WTC11 (cell line): ENCODE results near the gene MAN2B1. TPM values are rescaled to one million over a fixed set of nuclear protein-coding genes. Genes with fewer than 3 reads are reported as not detected.

Source experiments
- ATAC-seq: fragments of 200-7000 bp; cut with Tn5 transposase; 2 replicates; pipeline ENCODE4 v1.10.0; 2021; ENCODE audit warnings: mild to moderate bottlenecking, moderate library complexity
- CTCF ChIA-PET: fragments of 300-600 bp; sonication (Branson Sonifier 250); formaldehyde crosslinking; loops from one replicate; lab custom pipeline; 2021; ENCODE audit warnings: antibody characterized with exemption; lab: Charles Lee
- POLR2A ChIA-PET: fragments of 350-600 bp; sonication (Branson Sonifier 250); formaldehyde crosslinking; loops from one replicate; lab custom pipeline; 2021; ENCODE audit warnings: antibody characterized with exemption; lab: Charles Lee
- DNase-seq: peaks from one replicate; pipeline ENCODE4 v3.0.0; 2021; ENCODE audit warnings: low spot score
- H3K27ac Mint-ChIP-seq: 2 replicates; pipeline ENCODE4 v1.8.0; 2021; ENCODE audit warnings: mixed read lengths
- H3K27me3 Mint-ChIP-seq: 2 replicates; pipeline ENCODE4 v1.8.0; 2021; ENCODE audit warnings: low read depth, mild to moderate bottlenecking, moderate library complexity, mixed read lengths
- H3K36me3 Mint-ChIP-seq: 2 replicates; pipeline ENCODE4 v1.8.0; 2021; ENCODE audit warnings: mixed read lengths
- H3K4me1 Mint-ChIP-seq: 2 replicates; pipeline ENCODE4 v1.8.0; 2022; ENCODE audit warnings: mixed read lengths
- H3K4me3 Mint-ChIP-seq: 2 replicates; pipeline ENCODE4 v1.8.0; 2021; ENCODE audit warnings: mild to moderate bottlenecking, moderate library complexity, mixed read lengths
- H3K9me3 Mint-ChIP-seq: 2 replicates; pipeline ENCODE4 v1.8.0; 2021; ENCODE audit warnings: mixed read lengths
- CREM ChIP-seq: sonication (generic); formaldehyde crosslinking; IDR thresholded peaks from 2 replicates; pipeline ENCODE4 v1.8.1; 2022; ENCODE audit warnings: mild to moderate bottlenecking, missing genetic modification reagents, moderate library complexity
- EMX1 ChIP-seq: fragments of 250-450 bp; sonication (Bioruptor Pico); IDR thresholded peaks from 2 replicates; pipeline ENCODE4 v1.8.0; 2021; ENCODE audit warnings: mild to moderate bottlenecking
- ETV6 ChIP-seq: sonication (generic); formaldehyde crosslinking; IDR thresholded peaks from 2 replicates; pipeline ENCODE4 v1.8.1; 2022; ENCODE audit warnings: mild to moderate bottlenecking, missing genetic modification reagents
- FOXP1 ChIP-seq: sonication (generic); formaldehyde crosslinking; IDR thresholded peaks from 2 replicates; pipeline ENCODE4 v1.8.0; 2022; ENCODE audit warnings: missing genetic modification reagents, mild to moderate bottlenecking, moderate library complexity, borderline replicate concordance
- IRF2 ChIP-seq: sonication (generic); formaldehyde crosslinking; IDR thresholded peaks from 2 replicates; pipeline ENCODE4 v1.8.0; 2022; ENCODE audit warnings: low read depth, missing genetic modification reagents, borderline replicate concordance
- JAZF1 ChIP-seq: fragments of 250-450 bp; sonication (Bioruptor Pico); IDR thresholded peaks from 2 replicates; pipeline ENCODE4 v1.9.0; 2021; ENCODE audit warnings: moderate library complexity, mild to moderate bottlenecking, inconsistent platforms
- JUN ChIP-seq: sonication (generic); formaldehyde crosslinking; IDR thresholded peaks from 2 replicates; pipeline ENCODE4 v1.8.0; 2023; ENCODE audit warnings: mild to moderate bottlenecking, missing genetic modification reagents
- PRRX2 ChIP-seq: fragments of 250-450 bp; sonication (Bioruptor Pico); IDR thresholded peaks from 2 replicates; pipeline ENCODE4 v1.8.0; 2021; ENCODE audit warnings: mild to moderate bottlenecking
- RORB ChIP-seq: fragments of 250-450 bp; sonication (Bioruptor Pico); IDR thresholded peaks from 2 replicates; pipeline ENCODE4 v1.9.0; 2021; ENCODE audit warnings: mild to moderate bottlenecking
- SOX15 ChIP-seq: fragments of 250-450 bp; sonication (Bioruptor Pico); IDR thresholded peaks from 2 replicates; pipeline ENCODE4 v1.9.0; 2021; ENCODE audit warnings: mild to moderate bottlenecking
- SP1 ChIP-seq: sonication (generic); formaldehyde crosslinking; conservative IDR thresholded peaks from 2 replicates; pipeline ENCODE4 v1.8.1; 2022; ENCODE audit warnings: missing genetic modification reagents
- ZNF232 ChIP-seq: sonication (generic); formaldehyde crosslinking; IDR thresholded peaks from 2 replicates; pipeline ENCODE4 v1.8.0; 2022; ENCODE audit warnings: mild to moderate bottlenecking, missing genetic modification reagents
- ZNF263 ChIP-seq: sonication (generic); formaldehyde crosslinking; IDR thresholded peaks from 2 replicates; pipeline ENCODE4 v1.8.1; 2022; ENCODE audit warnings: low read depth, mild to moderate bottlenecking, moderate library complexity, missing genetic modification reagents
- total RNA-seq: library from RNA; stranded (reverse); gene quantifications from 3 replicates; pipeline ENCODE4 v1.2.3, GENCODE V29; 2021
- TF ChIP-seq, protein P1 (sequence below): fragments of 250-450 bp; sonication (Bioruptor Pico); IDR thresholded peaks from 2 replicates; pipeline ENCODE4 v2.1.2; 2022; ENCODE audit warnings: mild to moderate bottlenecking, moderate library complexity
- TF ChIP-seq, protein P2 (sequence below): sonication (generic); formaldehyde crosslinking; IDR thresholded peaks from 2 replicates; pipeline ENCODE4 v1.8.1; 2023; ENCODE audit warnings: mild to moderate bottlenecking, missing genetic modification reagents, moderate library complexity
- TF ChIP-seq, protein P3 (sequence below): fragments of 250-450 bp; sonication (Bioruptor Pico); IDR thresholded peaks from 2 replicates; pipeline ENCODE4 v1.9.0; 2021; ENCODE audit warnings: moderate library complexity, mild to moderate bottlenecking, inconsistent platforms, borderline replicate concordance
- TF ChIP-seq, protein P4 (sequence below): sonication (generic); formaldehyde crosslinking; IDR thresholded peaks from 2 replicates; pipeline ENCODE4 v1.8.1; 2023; ENCODE audit warnings: mild to moderate bottlenecking, missing genetic modification reagents, moderate library complexity
- TF ChIP-seq, protein P5 (sequence below): fragments of 250-450 bp; sonication (Bioruptor Pico); IDR thresholded peaks from 2 replicates; pipeline ENCODE4 v1.8.0; 2021; ENCODE audit warnings: mild to moderate bottlenecking
- TF ChIP-seq, protein P6 (sequence below): sonication (generic); formaldehyde crosslinking; IDR thresholded peaks from 2 replicates; pipeline ENCODE4 v1.8.1; 2022; ENCODE audit warnings: missing genetic modification reagents, borderline replicate concordance
- TF ChIP-seq, protein P7 (sequence below): sonication (generic); formaldehyde crosslinking; IDR thresholded peaks from 2 replicates; pipeline ENCODE4 v1.8.0; 2022; ENCODE audit warnings: mild to moderate bottlenecking, missing genetic modification reagents

The MAN2B1 gene
- total RNA-seq, 1 experiment from 2014 or later, result 73.4 TPM

DNA sequence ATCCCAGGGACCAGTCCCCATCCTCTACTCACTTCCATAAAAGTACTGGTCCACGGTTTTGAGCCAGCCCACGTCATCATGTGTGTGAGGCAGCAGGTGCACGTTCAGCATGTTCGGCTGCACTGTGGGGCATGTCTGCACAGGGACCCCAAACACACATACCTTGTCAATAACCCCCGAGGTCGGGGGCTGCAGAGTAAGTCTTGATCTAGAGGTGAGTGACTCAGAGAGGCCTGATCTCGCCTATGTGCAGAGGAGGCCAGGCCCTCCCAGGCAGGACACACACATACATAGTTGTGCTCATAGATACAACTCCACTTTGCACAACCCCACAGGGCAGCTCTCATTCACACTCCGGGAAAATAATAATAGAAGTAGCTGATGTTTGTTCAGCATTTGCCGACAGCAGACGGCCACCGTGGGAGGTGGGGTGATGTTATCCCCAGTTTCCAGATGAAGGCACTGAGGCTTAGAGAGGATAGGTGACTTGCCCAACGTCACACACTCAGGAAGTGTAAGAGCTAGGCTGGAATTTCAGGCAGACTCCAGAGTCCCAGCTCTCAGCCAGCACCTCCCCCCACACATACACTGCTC, 774 bp downstream of the MAN2B1 start:
- DNase-seq, result no peak
- Mint-ChIP-seq H3K4me3 (peak overlapping the region; percentile 98), H3K4me1 (peaks cover 31% of the 10 kb centered on the region), H3K9me3 (no peaks in the 10 kb centered on the region), H3K27ac (peak overlapping the region; percentile 69), H3K27me3 (no peaks in the 10 kb centered on the region), H3K36me3 (peaks cover 8% of the 10 kb centered on the region; the same call in 1 of the 2 replicates)
- ChIA-PET POLR2A (interaction anchor here (1.0 kb wide), 2 partner anchors 18 to 248 kb away, joined by 3 read pairs; no protein-coding TSS in a partner anchor), CTCF (interaction anchor here (0.7 to 2.9 kb wide), 8 partner anchors 8 to 575 kb away, joined by 3 to 18 read pairs (median 5); no protein-coding TSS in a partner anchor)
- ATAC-seq, result no peak
- TF ChIP-seq SOX15 (CRISPR knock-in tag), result no peak
- TF ChIP-seq CREM (CRISPR knock-in tag), result no peak
- no peak for TF ChIP-seq RORB (CRISPR knock-in tag)
- TF ChIP-seq, protein P1, sequence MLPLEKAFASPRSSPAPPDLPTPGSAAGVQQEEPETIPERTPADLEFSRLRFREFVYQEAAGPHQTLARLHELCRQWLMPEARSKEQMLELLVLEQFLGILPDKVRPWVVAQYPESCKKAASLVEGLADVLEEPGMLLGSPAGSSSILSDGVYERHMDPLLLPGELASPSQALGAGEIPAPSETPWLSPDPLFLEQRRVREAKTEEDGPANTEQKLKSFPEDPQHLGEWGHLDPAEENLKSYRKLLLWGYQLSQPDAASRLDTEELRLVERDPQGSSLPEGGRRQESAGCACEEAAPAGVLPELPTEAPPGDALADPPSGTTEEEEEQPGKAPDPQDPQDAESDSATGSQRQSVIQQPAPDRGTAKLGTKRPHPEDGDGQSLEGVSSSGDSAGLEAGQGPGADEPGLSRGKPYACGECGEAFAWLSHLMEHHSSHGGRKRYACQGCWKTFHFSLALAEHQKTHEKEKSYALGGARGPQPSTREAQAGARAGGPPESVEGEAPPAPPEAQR (CRISPR knock-in tag), result no peak
- TF ChIP-seq ZNF263 (CRISPR knock-in tag), result no peak
- TF ChIP-seq, protein P2, sequence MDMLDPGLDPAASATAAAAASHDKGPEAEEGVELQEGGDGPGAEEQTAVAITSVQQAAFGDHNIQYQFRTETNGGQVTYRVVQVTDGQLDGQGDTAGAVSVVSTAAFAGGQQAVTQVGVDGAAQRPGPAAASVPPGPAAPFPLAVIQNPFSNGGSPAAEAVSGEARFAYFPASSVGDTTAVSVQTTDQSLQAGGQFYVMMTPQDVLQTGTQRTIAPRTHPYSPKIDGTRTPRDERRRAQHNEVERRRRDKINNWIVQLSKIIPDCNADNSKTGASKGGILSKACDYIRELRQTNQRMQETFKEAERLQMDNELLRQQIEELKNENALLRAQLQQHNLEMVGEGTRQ (CRISPR knock-in tag), result no peak
- TF ChIP-seq, protein P3, sequence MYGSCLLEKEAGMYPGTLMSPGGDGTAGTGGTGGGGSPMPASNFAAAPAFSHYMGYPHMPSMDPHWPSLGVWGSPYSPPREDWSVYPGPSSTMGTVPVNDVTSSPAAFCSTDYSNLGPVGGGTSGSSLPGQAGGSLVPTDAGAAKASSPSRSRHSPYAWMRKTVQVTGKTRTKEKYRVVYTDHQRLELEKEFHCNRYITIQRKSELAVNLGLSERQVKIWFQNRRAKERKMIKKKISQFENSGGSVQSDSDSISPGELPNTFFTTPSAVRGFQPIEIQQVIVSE, result no peak
- TF ChIP-seq ETV6 (CRISPR knock-in tag), result no peak

DNA sequence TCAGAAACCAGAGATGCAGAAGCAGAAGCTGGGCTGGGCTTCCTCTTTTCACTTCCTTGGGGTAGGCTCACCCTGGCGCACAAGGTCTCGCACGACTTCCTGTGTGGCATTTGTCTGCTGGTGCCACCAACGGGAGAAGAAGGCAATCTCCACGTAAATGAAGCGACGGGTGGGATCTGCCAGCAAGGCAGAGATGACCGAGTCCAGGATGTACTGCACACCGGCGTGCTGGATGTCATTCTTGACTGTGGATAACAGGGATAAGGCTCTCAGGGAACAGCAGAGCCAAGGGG, 1.3 kb downstream of the MAN2B1 start:
- DNase-seq (no peak), ATAC-seq (no peak)
- Mint-ChIP-seq H3K4me3 (peak overlapping the region; percentile 48), H3K27ac (no peak overlapping the region), H3K4me1 (peaks cover 26% of the 10 kb centered on the region)
- POLR2A ChIA-PET, result no interaction called here
- no peak for TF ChIP-seq JUN
- TF ChIP-seq EMX1, result no peak
- TF ChIP-seq SP1 (CRISPR knock-in tag), result no peak
- TF ChIP-seq, protein P4, sequence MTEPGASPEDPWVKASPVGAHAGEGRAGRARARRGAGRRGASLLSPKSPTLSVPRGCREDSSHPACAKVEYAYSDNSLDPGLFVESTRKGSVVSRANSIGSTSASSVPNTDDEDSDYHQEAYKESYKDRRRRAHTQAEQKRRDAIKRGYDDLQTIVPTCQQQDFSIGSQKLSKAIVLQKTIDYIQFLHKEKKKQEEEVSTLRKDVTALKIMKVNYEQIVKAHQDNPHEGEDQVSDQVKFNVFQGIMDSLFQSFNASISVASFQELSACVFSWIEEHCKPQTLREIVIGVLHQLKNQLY (CRISPR knock-in tag), result no peak
- TF ChIP-seq, protein P5, sequence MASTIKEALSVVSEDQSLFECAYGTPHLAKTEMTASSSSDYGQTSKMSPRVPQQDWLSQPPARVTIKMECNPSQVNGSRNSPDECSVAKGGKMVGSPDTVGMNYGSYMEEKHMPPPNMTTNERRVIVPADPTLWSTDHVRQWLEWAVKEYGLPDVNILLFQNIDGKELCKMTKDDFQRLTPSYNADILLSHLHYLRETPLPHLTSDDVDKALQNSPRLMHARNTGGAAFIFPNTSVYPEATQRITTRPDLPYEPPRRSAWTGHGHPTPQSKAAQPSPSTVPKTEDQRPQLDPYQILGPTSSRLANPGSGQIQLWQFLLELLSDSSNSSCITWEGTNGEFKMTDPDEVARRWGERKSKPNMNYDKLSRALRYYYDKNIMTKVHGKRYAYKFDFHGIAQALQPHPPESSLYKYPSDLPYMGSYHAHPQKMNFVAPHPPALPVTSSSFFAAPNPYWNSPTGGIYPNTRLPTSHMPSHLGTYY (CRISPR knock-in tag), result no peak
- TF ChIP-seq, protein P6, sequence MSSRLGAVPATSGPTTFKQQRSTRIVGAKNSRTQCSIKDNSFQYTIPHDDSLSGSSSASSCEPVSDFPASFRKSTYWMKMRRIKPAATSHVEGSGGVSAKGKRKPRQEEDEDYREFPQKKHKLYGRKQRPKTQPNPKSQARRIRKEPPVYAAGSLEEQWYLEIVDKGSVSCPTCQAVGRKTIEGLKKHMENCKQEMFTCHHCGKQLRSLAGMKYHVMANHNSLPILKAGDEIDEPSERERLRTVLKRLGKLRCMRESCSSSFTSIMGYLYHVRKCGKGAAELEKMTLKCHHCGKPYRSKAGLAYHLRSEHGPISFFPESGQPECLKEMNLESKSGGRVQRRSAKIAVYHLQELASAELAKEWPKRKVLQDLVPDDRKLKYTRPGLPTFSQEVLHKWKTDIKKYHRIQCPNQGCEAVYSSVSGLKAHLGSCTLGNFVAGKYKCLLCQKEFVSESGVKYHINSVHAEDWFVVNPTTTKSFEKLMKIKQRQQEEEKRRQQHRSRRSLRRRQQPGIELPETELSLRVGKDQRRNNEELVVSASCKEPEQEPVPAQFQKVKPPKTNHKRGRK (CRISPR knock-in tag), result no peak
- TF ChIP-seq JAZF1 (CRISPR knock-in tag), result no peak
- no peak for TF ChIP-seq RORB (CRISPR knock-in tag)
- no peak for TF ChIP-seq IRF2 (CRISPR knock-in tag)
- TF ChIP-seq FOXP1 (CRISPR knock-in tag), result no peak
- TF ChIP-seq, protein P7, sequence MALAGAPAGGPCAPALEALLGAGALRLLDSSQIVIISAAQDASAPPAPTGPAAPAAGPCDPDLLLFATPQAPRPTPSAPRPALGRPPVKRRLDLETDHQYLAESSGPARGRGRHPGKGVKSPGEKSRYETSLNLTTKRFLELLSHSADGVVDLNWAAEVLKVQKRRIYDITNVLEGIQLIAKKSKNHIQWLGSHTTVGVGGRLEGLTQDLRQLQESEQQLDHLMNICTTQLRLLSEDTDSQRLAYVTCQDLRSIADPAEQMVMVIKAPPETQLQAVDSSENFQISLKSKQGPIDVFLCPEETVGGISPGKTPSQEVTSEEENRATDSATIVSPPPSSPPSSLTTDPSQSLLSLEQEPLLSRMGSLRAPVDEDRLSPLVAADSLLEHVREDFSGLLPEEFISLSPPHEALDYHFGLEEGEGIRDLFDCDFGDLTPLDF (CRISPR knock-in tag), result no peak
- no peak for TF ChIP-seq PRRX2 (CRISPR knock-in tag)
- TF ChIP-seq, protein P1 (CRISPR knock-in tag), result no peak
- no peak for TF ChIP-seq ZNF232 (CRISPR knock-in tag)
- TF ChIP-seq, all 79 proteins: peak for 0
- CTCF ChIA-PET, result interaction anchor here (1.2 to 2.9 kb wide), 4 partner anchors 8 to 25 kb away, joined by 7 to 18 read pairs (median 14); partner anchors contain the start of gene DHPS
- Mint-ChIP-seq H3K27me3 (no peaks in the 10 kb centered on the region), H3K9me3 (no peaks in the 10 kb centered on the region), H3K36me3 (peaks cover 11% of the 10 kb centered on the region)
